Choroid plexus epithelial cell (primary cell): Measurements from ENCODE around the gene YY1.

Experiments used
- DNase-seq: peaks from one replicate; pipeline ENCODE4 v3.0.0-alpha.2; 2010; ENCODE audit warnings: low read depth
- H3K4me3 ChIP-seq: 2 replicates; pipeline ENCODE4 v1.5.1; 2011; ENCODE audit warnings: low read depth, mild to moderate bottlenecking, control low read depth, low read length, moderate library complexity
- CTCF ChIP-seq: conservative IDR thresholded peaks from 2 replicates; pipeline ENCODE4 v1.5.1; 2011; ENCODE audit warnings: low read depth, mild to moderate bottlenecking, control low read depth, inconsistent platforms, low read length, moderate library complexity

Gene YY1

GRCh38 chr14:100268591-100269207 lies 29.8 kb downstream of the YY1 start:
- H3K4me3 ChIP-seq, result no peak overlapping the region
- peak; percentile 39 for DNase-seq
- no peak for TF ChIP-seq CTCF

GRCh38 chr14:100271247-100271939 lies 32.4 kb downstream of the YY1 start:
- TF ChIP-seq CTCF, result peak; percentile 45
- DNase-seq, result peak; percentile 44
- no peak overlapping the region for H3K4me3 ChIP-seq

DNA sequence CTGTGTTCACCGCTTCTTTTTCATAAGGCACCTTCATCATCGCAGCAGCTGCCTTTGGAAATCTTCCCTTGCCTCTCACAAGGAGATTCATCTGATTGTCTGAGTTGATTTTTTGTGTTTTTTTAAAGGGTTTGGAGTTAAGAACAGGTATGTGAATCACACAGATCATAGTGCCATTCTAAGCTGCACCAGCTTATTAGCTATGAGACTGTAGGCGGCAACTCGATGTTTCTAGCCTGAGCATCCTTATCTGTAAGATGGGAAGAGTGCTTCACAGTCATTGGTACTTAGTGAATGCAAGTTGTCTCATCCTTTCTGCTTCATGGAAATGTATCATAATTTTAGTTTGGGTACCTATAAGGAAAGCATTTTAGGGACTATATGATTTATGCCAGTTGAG lies 35.3 kb downstream of the YY1 start:
- DNase-seq, result no peak
- no peak overlapping the region for H3K4me3 ChIP-seq
- TF ChIP-seq CTCF, result no peak

- H3K4me3 ChIP-seq, result no peak overlapping the region
- no peak for DNase-seq
- TF ChIP-seq CTCF, result no peak
Measured at GRCh38 chr14:100275214-100275613, 36.3 kb downstream of the YY1 start.

GRCh38 chr14:100278702-100279101 lies 39.8 kb downstream of the YY1 start:
- peak; percentile 51 for TF ChIP-seq CTCF
- peak; percentile 85 for DNase-seq
- H3K4me3 ChIP-seq, result no peak overlapping the region

GRCh38 chr14:100279133-100279532 lies 40.2 kb downstream of the YY1 start:
- DNase-seq, result no peak
- H3K4me3 ChIP-seq, result no peak overlapping the region
- no peak for TF ChIP-seq CTCF

DNA sequence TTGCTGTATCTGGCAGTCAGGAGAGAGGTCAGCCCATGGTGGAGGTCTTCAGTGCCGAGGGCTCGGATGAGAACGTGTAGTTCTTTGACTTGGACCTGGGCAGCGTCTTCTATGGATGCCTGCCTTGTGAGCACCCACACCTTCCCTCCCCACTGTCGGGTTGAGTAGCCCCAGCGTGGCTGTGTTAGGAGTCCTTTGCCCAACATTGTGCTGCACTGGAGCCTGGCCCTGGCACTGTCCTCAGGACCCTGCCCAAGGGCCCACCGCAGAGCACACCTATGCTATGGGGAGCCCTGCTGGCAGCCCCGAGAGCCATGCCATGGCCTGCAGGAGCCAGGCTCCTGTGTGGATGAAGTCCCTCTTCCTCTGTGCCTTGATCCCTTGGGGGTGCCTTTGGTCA lies 40.6 kb downstream of the YY1 start:
- no peak for DNase-seq
- TF ChIP-seq CTCF, result no peak
- no peak overlapping the region for H3K4me3 ChIP-seq
